GM20431 (cell line): Measurements from ENCODE around the gene HPCAL1.
"Not testable (repeated sequence)": the region's sequence is repeated elsewhere in the genome, so short reads cannot be mapped to it uniquely, and the experiment has no call there.

Source experiments
- in situ Hi-C: fragments of 300-500 bp; cut with MseI, MboI; formaldehyde crosslinking; loops from one replicate; pipeline ENCODE4 v1.15.0; 2020; ENCODE audit warnings: low sequenced_read_pairs; ENCODE audit not compliant: unreplicated experiment

HPCAL1 gene

DNA sequence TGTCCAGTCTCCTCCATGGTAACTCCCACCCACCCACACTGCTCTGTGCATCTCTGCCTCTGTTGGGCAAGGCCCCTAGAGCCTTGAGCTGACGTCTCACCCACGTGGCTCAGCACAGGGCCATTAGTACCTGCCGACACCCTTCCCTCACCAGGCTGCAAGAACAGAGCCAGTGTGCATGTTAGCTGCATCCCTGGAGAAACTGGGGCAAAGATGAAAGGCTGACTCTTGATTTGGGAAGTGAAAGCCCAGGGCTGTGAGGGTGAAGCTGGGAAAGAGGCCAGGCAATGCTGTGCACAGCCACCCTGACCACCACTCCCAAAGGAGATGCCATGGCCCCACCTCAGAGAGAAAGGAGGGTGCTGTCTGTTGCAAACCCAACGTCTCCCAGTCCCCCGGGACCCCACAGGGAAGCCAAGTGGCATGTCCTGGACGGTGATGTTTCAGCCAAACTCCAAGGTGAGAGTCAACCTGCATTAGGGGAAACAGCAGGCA, 20.0 kb upstream of the HPCAL1 start:
- in situ Hi-C loops: no loop called here

DNA sequence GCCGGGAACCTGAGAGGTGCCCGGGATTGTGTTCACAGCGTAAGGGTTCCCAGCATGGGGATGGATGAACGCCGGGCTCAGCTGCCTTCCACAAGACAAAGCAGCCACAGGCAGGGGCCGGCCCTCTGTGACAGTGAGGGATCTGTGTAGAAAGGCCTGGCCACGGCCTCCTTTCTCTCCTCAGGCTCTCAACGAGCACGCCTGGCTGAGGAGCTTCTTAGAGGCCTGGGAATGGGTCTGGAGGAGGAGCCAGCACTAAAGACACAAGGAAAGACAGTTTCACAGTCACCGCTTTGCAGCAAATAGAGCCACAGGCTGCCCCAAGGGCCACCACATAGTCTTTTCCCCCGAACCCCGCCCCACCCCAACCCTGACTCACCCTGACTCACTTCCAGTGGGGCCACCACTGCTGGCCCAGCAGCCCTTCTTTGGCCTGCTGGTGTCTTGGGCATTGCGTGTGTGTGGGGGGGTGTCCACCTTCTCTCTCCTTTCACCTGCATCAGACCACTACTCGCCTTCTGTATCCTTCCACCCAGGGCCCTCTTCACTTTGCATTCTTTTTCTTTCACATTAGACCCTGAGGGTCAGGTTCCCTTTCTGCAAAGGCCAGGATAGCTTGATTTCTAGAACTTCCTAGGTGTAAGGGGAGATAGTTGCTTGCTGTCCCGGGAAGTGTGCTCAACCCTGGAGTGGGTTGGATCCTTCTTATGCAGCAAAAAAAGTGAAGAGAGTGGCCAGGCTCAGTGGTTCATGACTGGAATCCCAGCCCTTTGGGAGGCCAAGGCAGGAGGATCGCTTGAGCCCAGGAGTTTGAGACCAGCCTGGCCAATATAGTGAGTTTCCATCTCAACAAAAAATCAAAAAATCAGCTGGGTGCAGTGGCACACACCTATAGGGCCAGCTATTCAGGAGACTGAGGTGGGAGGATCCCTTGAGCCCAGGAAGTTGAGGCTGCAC, 19.3 kb upstream of the HPCAL1 start:
- in situ Hi-C loops: no loop called here

- in situ Hi-C loops: no loop called here
These were observed 18.4 kb upstream of the HPCAL1 start for GRCh38 chr2:10284108-10284870.

- in situ Hi-C loops: no loop called here
These were observed 17.5 kb upstream of the HPCAL1 start for GRCh38 chr2:10285191-10285555.

DNA sequence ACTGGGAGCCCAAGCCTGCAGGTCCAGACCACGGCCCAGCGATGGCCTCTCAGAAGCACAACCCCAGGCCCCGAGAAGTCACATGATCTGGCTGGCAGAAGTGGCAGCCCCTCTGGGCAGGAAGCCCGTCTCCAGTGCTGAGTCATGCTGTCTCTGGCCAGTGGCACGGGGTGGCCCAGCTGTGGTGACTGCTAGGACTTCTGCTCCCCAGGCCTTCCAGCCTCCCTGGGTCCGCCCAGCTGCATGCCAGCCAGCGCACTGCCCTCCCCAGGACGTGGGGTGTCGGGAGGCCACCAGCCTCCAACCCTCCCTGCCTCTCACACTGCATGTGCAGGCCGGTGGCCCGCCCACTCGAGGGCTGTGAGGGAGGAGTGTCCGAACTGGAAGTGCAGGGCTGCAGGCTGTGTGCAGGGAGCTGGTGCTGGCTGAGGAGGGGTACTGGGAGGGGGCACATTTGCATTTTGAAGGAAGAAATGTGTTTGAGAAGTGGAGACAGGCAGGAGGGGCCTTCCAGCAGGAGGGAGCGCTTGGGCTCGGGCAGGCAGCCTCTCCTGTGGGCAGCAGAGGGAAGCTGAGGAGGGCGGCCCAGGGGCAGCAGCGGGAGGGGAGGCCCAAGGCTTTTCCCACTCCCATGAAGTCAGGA, 17.0 kb upstream of the HPCAL1 start:
- in situ Hi-C loops: no loop called here

DNA sequence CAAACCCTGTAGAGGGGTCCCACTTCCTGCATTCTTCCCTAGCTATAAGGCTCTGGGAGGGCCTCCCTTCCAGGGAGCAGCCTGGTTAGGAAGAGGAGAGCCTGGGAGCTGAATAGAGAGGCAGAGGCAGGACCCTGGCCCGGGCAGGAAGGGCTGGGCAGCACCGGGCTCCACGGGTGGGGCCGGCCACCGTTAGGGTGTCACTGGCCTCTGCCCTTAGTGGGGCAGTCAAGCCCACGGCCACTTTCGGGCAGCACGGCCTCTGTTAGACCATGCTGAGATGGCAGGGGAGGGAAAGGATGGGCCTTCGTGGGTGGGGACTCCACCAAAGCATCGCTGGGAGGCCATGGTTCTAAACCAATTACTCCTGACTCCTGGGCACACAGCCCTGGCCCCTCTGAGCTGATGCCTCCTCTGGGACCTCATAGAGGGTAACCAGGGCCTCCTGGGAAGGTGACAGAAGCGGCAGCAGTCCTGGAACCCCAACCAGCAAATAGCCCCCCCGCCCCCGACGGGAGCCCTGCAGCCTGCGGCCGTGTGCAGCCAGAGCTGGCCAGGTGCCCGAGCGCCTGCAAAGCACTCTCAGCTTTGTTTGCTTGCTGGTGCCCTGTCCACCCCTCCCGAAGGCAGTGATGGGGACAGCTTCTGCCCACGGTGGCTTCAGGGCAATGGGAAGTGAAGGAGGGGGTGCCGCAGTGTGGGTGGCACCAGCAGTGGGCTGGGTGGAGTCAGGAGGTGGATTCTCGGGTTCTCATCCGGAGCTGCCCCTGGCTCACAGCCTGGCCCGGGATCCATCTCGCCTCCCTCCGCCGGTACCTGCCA, 16.3 kb upstream of the HPCAL1 start:
- in situ Hi-C loops: no loop called here

DNA sequence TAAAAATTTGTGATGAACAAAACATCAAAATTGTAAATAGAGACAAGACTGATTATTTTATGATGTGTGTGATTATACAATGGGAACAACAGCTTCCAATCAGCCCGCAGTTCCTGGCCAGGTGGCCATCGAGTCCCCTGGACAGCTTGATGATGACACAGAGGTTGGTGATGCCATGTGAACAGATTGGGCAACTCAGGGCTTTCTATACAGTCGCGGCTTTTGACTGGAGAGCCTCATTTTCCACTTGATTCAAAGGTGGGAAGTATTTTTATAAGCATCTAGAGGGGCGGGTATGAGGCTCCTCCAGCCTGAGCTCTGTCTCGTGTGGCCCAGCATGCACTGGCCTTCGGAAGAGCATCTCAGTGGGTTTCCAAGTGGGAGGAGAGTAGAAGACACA, 14.9 kb upstream of the HPCAL1 start:
- in situ Hi-C loops: no loop called here

DNA sequence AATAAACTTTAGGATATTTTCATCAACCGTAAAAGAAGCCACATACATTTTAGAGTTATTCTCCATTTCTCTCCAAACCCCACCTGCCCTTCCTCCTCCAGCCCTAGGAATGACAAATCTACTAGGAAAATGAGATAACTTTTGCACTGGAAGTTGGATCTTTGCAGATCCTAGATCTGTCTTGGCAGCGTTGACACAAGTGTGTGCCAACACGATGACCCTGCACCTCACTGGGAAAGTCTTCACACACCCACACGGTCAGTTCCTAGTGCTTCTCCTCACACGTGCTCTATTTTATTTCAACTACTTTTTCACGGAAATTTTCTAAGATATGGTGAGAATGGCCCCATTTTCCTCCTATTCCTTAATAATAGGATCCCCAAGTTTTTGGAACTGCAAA, 14.1 kb upstream of the HPCAL1 start:
- in situ Hi-C loops: no loop called here

GRCh38 chr2:10289352-10289751, 13.4 kb upstream of the HPCAL1 start:
- in situ Hi-C loops: no loop called here

- in situ Hi-C loops: no loop called here
These were observed 12.8 kb upstream of the HPCAL1 start for GRCh38 chr2:10289891-10290290.

DNA sequence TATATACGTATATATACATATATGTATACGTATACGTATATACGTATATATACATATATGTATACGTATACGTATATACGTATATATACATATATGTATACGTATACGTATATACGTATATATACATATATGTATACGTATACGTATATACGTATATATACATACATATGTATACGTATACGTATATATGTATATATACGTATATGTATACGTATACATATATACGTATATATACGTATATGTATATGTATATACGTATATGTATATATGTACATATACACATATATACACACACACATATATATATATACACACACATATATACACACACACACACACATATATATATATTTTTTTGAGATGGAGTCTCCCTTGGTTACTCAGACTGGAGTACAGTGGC, 11.3 kb upstream of the HPCAL1 start:
- in situ Hi-C loops: not testable (repeated sequence)

DNA sequence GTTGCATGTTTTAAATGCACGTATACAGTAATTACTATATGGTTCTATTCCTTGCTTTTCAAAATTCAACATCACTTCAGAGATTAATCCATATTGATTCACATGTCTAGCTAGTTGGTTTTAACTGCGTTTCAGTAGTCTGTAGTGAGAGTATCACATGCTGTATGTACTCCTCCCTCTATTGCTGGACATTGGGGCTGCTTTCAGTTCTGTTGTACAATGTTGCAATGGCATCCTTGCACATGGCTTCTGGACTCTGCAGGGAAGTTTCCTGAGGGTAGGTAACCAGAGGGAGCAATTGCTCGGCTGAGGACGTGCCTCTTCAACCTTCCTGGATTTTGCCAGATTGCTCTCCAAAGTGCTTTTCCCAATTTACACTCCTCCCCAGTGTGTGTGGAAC, 10.7 kb upstream of the HPCAL1 start:
- in situ Hi-C loops: no loop called here

GRCh38 chr2:10293603-10294002, 9.1 kb upstream of the HPCAL1 start:
- in situ Hi-C loops: no loop called here

GRCh38 chr2:10294077-10294476, 8.6 kb upstream of the HPCAL1 start:
- in situ Hi-C loops: no loop called here

GRCh38 chr2:10295649-10296048, 7.1 kb upstream of the HPCAL1 start:
- in situ Hi-C loops: not testable (repeated sequence)

GRCh38 chr2:10296142-10296541, 6.6 kb upstream of the HPCAL1 start:
- in situ Hi-C loops: no loop called here

DNA sequence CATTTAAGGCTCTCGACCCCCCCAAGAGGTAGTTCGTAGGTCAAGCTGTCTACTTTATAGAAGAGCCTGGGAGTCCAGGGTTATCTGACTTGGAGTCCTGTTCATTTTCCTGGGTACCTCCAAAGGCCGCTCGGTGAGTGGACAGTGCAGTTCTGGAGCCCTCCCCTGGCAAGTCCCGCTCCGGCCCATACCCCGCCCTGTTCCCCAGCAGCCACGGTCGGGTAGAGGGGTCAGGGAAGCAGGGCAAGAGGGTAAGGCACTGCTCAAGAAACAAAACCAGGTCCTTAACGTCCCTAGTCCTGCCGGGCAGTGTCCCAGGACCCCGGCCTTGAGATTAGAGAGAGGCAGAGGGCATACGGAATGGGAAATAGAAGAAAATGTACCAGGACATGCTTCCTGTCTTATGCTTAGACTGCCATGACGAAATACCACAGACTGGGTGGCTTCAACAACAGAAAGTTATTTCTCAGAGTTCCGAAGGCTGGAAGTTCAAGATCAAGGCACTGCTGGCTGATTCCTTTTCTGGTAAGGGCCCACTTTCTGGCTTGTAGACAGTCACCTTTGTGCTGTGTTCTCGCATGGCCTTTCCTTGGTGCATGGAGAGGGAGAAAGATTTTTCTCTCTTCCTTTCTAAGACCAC, 5.4 kb upstream of the HPCAL1 start:
- in situ Hi-C loops: no loop called here

DNA sequence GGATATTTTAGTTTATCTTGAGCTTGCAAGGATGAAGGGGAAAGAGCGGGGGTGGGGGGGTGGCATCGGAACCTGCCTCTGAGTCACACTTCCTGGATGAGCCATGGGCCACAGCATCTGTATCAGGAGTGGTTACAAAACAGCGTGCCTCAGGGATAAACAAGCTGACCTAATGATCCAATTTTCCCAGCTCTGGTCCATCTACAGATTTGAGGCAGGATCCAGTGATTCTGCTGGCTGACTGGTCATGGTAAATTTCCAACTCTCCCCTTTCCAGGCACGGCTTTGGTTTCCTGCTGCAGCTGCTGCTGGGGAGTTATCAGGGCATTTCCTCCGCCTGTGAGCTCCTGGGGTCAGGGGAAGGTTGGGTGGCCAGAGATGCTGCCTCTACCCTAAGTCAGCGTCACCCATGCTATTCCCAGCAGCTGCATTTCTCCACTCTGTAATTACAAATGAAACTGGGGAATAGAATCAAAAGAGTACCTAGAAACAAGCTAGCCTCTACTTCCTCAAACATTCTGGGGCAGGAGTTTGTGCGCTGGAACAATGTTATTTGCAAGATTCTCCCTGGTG, 4.7 kb upstream of the HPCAL1 start:
- in situ Hi-C loops: no loop called here

DNA sequence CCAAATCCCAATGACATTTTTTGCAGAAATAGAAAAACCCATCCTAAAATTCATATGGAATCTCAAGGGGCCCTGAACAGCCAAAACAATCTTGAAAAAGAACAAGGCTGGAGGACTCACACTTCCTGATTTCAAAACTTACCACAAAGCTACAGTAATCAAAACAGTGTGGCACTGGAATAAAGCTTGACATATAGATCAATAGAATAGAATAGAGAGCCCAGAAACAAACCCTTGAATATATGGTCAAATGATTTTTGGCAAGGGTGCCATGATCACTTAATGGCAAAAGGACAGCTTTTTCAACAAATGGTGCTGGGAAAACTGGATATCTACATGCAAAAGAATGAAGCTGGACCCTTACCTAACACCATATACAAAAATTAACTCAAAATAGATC, 3.9 kb upstream of the HPCAL1 start:
- in situ Hi-C loops: not testable (repeated sequence)
